NCI-H1436 (cell line): Measurements from ENCODE around the gene ATF7IP.
"Not testable (repeated sequence)": the region's sequence is repeated elsewhere in the genome, so short reads cannot be mapped to it uniquely, and the experiment has no call there.

Source experiments
- DNase-seq: peaks from one replicate; lab custom pipeline; 2025; lab: John Stamatoyannopoulos, UW

The ATF7IP gene

GRCh38 chr12:14379508-14379907 is 14.0 kb downstream of the ATF7IP start:
- no peak for DNase-seq

DNA sequence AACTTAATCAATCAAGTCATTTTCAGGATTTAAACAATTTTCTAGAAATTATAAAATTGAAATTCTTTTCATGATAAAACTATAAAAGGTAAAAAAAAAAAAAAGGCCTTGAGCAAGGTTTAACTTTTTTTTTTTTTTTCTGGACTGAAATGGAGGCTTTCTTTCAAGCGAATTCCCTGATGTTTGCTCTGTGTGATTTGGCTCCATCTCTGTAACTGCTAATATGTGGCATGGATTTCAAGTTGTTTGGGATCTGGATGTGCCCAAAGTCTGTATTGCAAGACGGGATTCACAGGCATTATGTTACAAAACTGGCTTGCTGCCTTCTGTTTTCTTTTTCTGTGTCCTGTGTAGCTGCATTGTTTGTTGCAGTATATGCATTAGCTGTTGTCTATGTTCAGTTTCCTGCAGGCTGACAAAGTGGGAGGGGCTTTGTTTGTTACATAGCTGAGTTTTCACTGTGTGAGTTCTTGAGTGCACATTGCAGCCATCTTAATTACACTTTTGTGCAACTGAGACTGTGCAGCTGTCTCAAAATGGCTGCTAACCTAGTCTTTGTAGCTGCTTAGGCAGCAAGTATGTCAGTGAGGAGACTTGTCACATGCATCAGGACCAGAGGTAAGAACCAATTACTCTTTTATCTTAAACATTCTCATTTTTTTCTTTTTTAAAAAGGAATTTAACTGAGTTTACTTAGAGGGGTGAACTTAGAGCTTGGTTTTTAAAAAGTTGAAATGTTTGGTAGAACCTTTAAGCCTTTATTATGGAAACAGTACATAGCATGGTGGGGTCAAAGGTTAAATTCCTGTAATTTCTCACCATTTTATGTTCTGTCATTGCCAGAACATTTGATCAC is 19.5 kb downstream of the ATF7IP start:
- DNase-seq: peak; percentile 56

DNA sequence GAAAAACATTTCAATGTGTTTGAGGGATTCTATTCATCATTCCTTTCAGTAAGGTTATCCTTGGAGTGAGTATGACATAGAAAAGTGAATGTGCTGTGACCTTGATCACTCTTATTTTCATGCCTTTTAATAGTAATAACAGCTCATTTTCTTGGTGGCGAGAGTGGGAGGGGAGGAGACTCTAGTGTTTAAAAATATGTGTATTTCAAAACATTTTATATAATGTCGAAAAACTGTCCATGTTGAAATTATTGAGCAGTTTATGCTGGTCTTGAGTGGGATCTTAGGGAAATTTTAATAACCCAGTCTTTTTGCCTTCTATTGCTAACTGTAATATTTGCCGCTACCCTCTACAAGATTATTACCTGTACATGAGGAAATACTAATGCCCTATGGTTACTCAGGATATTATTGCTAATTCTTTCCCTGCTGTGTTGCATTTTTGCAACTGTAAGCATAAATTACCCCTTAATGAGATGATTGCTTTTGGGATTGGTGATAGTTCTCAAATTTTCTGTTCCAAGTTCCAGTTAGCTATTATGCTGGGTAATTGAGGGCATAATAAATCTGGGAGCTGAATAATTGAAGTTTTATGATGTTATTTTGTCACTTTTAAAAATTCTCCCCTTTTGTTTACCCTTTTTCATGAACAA is 21.9 kb downstream of the ATF7IP start:
- DNase-seq: no peak

DNA sequence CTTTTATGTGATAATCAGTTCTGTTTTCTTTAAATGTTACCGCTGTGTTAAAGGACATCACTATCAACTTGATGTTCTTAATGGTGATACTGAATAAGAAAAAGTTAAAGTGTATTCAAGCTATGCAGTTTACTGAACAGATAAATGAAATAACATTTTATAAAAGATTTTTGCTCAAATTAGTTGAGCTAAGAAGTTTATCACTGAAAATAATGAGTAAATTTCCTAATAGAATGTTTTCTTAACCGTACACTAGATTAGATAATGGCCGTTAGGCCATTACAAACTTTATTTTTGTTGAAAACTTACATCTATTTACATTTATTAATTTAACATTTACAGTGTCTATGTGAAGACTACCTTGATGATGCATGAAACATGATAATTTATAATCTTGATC is 25.0 kb downstream of the ATF7IP start:
- no peak for DNase-seq

DNA sequence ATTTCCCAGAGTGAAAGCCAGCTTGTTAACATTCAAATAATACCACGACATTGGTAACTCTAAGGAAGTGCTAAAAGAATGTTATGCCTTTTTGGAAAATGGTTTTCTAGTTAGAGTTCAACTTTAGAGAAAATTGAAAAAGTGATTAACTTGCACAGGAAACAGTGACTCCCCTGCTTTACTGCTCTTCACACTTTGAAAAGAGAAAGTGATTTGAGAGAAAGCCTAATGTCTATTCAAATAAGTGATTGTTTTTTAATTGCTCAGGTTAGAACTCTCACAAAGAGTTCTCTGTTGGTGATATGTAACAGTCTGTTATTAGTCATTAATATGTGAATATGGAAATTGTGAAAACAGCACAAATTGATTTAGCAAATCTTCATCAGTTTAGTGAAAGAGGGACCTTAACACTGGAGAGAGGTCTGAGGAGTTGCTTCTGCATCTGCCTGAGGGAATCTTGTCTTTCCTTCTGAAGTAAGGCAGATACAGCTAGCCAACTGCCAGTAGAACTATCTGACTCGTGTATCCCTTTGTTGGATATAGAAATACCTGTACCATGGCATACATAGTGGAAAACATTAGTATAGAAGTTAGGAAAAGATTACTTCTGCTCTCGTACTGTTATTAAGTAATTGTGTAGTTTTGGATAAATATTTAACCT is 25.5 kb downstream of the ATF7IP start:
- DNase-seq: no peak

- no peak for DNase-seq
These were observed 28.3 kb downstream of the ATF7IP start for GRCh38 chr12:14393751-14394150.

GRCh38 chr12:14394317-14395073 is 29.0 kb downstream of the ATF7IP start:
- DNase-seq: peak; percentile 62

GRCh38 chr12:14395074-14395778 is 29.7 kb downstream of the ATF7IP start:
- no peak for DNase-seq

DNA sequence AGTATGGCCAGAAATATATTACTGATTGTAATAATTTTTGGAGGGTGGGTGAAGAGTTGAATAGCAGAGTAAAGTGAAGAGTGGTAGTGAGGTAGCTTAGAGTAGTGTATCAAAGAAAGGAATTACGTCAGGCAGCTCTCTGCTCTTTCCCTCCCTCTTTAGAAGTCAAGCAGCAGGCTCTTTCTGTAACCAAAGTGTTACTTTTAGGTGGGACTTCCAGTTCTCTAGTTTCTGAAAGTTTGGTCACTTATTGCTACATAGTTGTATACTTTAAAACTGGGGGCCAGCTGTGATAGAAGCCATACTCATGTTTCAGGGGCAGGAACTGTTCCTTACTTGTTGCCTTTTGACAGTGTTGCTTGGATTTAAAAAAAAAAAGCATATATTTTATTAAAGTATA is 30.6 kb downstream of the ATF7IP start:
- DNase-seq: no peak

- no peak for DNase-seq
These were observed 34.4 kb downstream of the ATF7IP start for GRCh38 chr12:14399871-14400270.

DNA sequence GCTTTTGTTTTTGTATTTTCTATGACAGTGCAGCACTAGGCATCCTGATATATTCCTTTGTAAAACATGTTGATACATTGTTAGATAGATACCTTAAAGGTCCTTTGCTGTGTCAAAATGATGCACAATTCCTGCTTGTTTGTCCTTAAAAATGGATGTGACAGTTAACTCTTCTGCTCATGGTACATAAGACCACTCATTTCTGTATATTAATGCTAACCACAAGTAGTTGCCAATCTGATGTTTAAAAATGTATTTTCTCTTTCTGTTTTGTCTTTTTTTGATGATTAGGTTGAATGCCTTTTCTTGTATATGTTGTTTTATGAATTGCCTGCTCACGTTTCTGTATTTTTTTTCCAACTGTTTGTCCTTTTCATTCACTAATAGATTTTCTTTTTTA is 35.1 kb downstream of the ATF7IP start:
- DNase-seq: no peak

DNA sequence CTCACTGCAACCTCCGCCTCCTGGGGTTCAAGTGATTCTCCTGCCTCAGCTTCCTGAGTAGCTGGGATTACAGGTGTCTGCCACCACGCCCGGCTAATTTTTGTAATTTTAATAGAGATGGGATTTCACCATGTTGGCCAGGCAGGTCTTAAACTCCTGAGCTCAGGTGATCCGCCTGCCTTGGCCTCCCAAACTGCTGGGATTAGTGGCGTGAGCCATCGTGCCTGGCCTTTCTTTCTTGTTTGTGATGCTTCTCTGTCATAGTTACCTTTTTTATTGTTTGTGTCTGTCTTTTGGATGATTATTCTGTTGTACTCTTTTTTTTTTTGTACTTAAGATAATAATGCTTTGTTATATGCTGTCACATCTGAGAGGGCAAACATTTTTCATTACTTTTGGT is 35.8 kb downstream of the ATF7IP start:
- not testable (repeated sequence) for DNase-seq

DNA sequence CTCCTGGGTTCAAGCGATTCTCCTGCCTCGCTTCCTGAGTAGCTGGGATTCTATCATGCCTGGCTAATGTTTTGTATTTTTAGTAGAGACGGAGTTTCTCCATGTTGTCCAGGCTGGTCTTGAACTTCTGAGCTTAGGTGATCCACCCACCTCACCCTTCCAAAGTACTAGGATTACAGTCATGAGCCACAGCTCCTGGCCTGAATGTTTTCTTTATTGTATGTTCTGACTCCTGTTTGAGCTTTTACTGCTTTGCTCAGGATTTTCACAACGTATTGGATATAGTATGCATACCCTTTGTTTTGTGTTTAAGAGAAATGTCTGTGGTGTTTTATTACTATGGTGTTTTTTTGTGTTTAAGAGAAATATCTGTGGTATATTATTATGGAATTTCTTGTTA is 37.2 kb downstream of the ATF7IP start:
- DNase-seq: no peak

DNA sequence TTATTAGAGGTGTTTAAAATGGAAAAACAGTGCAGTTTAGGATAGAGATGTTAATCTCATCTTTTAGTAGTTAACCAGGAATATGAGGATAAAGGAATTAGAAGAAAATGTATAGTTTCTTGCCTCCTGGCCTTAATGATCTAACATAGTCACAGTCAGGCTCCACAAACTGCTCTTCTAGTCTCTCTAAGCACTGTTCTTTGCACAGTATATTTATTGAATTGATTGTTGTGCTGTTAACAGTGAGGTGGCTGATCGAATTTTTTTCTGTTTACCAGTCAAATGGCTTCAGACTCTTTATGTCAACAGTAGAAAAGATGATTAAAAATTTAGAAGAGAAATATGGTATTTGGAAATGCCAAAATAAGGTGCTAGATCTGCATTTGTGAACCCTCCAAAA is 37.8 kb downstream of the ATF7IP start:
- DNase-seq: no peak

- peak; percentile 82 for DNase-seq
These were observed 38.3 kb downstream of the ATF7IP start for GRCh38 chr12:14403711-14404196.

GRCh38 chr12:14405407-14405806 is 39.9 kb downstream of the ATF7IP start:
- not testable (repeated sequence) for DNase-seq

DNA sequence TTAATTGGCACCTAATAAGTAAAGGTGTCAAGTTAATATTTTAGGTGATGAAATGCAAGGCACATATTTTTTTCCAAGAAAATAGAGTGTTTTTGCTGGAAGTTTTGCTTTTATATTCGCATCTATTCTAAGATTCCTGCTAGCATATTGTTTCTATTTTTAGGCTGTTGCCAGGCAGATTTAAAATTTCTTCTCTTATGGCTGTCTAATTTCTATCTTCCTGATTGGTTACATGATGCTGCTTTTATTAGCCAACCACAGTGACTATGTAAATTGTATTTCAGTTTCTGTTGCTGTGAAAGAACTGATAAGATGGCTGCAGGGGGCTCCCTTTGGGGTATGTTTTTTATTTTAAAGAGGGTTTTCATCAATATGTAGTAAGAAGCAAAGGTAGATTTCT is 42.7 kb downstream of the ATF7IP start:
- no peak for DNase-seq

DNA sequence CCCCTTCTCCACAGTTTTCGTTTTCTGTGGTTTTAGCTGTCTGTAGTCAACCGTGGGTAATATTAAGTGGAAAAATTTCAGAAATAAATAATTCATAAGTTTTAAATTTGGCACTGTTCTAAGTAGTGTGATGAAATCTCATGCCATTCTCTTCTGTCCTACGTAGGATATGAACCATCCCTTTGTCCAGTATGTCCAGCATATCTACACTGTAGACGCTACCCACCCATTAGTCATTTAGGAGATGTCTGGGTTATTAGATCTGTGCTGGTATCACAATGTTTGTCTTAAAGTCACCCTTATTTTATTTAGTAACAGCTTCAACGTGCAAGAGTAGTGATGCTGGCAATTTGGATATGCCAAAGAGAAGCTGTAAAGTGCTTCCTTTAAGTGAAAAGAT is 44.7 kb downstream of the ATF7IP start:
- DNase-seq: no peak

DNA sequence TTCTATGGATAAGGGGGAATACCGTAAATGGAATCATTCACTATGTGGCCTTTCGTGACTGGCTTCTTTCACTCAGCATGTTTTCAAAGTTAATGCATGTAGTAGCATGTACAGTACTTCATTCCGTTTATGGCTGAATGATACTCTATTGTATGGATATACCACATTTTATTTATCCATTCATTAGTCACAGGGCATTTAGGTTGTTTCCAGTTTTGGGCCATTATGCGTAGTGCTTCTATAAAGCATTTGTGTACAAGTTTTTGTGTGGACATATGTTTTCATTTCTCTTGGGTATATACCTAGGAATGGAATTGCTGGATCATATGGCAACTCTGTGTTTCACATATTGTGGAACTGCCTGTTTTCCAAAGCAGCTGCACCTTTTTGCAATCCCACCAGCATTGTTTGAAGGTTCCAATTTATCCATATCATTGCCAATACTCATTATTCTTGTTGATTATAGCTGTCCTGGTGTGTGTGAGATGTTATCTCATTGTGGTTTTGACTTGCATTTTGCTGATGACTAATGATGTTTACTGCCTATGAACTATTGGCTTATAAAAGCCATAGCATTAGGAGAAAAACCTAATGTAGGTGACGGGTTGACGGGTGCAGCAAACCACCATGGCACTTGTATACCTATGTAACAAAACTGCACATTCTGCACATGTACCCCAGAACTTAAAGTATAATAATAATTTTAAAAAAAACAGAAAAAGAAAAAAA is 45.5 kb downstream of the ATF7IP start:
- DNase-seq: no peak

DNA sequence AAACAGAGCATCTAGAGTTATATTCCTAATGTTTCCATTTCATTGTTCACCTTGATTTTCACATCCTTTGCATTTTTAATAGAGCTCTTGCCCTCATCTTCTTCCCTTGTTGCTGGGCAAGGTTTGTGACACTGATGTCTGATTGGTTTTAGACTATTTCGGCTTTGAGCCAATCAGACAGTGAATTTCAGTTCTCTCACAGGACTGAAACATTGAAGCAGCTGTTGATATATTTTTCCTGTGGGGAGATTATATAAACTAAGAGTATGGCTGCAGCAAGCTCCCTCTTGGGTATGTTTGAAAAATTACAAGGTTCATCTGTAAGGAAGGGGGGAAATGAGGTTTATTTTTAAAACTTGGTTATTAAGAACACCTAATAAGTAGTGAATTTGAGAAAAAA is 51.2 kb downstream of the ATF7IP start:
- DNase-seq: peak; percentile 47

DNA sequence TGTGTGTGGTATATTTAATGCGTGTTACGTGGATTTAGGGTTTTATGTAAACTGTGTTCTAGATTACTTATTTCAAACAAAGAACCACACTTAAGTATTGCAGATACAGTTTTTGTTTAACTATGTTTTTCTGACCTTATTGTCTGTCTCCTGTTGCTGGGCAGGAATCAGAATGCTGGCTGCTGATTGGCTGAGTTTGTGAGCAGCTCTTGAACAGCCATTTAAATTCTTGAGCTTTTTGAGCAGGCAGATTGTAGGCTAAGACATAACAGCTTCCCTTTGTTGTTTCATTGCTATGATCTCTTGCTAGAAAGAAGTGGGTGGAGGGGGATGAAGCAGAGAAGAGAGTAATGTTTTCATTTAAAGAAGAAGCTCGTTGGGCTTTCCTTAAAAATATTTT is 52.2 kb downstream of the ATF7IP start:
- peak; percentile 52 for DNase-seq
